K562 (cell line): ENCODE measurements around the gene BMP2K. TPM values are rescaled to one million over a fixed set of nuclear protein-coding genes. Genes with fewer than 3 reads are reported as not detected.

Experiments used
- EP400 ChIP-seq: fragments of 450-650 bp; IDR thresholded peaks from 2 replicates; pipeline ENCODE4 v1.6.1; 2017; ENCODE audit warnings: antibody characterized with exemption, mild to moderate bottlenecking, moderate library complexity
- KHSRP ChIP-seq: fragments of 450-650 bp; IDR thresholded peaks from 2 replicates; pipeline ENCODE4 v1.6.1; 2017
- NELFE ChIP-seq: IDR thresholded peaks from 2 replicates; pipeline ENCODE4 v1.6.1; 2011; ENCODE audit warnings: mild to moderate bottlenecking; ENCODE audit not compliant: insufficient read depth, insufficient read length
- ZC3H11A ChIP-seq: IDR thresholded peaks from 2 replicates; pipeline ENCODE4 v1.6.1; 2012; ENCODE audit warnings: low read depth, low read length, improper control_type of control experiment
- ZFP36 ChIP-seq: fragments of 150-350 bp; IDR thresholded peaks from 2 replicates; pipeline ENCODE4 v1.6.1; 2018; ENCODE audit warnings: low read length, low read depth; ENCODE audit not compliant: partially characterized antibody
- ZNF589 ChIP-seq: fragments of 200-800 bp; sonication (Bioruptor generic); IDR thresholded peaks from 2 replicates; pipeline ENCODE4 v1.6.1; 2016; ENCODE audit warnings: low read depth, missing genetic modification characterization, missing compliant biosample characterization
- polyA plus RNA-seq, 8 experiments: library from polyadenylated mRNA; depleted of rRNA in 4 of 8; stranded (reverse) in 5 of 8; unstranded in 3 of 8; fragments of >200 nt; fragmentation: Nextera tagmentation in 2 of 8; fragmentation: Illumina TruSeq in 1 of 8; extraction: Ambion mirVana in 2 of 8; extraction: Trizol in 1 of 8; gene quantifications; 2 replicates each; pipeline versions ENCODE4 v1.2.1 to v1.2.3, GENCODE V29; 2011 to 2014; ENCODE audit warnings: inconsistent platforms in 1 of 8, missing spikeins in 1 of 8
- total RNA-seq, 7 experiments: library from RNA; depleted of rRNA in 6 of 7; stranded (reverse); fragments of >200 nt in 6 of 7; fragmentation: Illumina TruSeq in 2 of 7; extraction: Trizol in 2 of 7; gene quantifications; 2 replicates each; pipeline versions ENCODE4 v1.2.1 to v1.2.3, GENCODE V29; 2011 to 2021; ENCODE audit warnings: low replicate concordance in 1 of 7
- TF ChIP-seq, protein P1 (sequence below): fragments of 450-650 bp; IDR thresholded peaks from 2 replicates; pipeline ENCODE4 v1.6.1; 2017; ENCODE audit warnings: antibody characterized with exemption, mild to moderate bottlenecking
- TF ChIP-seq, protein P2 (sequence below): IDR thresholded peaks from 2 replicates; pipeline ENCODE4 v1.6.1; 2012; ENCODE audit warnings: low read depth, low read length, improper control_type of control experiment, borderline replicate concordance
- TF ChIP-seq, protein P3 (sequence below): fragments of 200-800 bp; sonication (Bioruptor generic); IDR thresholded peaks from 2 replicates; pipeline ENCODE4 v1.6.1; 2017; ENCODE audit warnings: missing genetic modification characterization, missing compliant biosample characterization
- TF ChIP-seq, protein P4 (sequence below): fragments of 250-450 bp; sonication (Bioruptor Pico); IDR thresholded peaks from 2 replicates; pipeline ENCODE4 v1.4.0; 2020
- TF ChIP-seq, protein P5 (sequence below): sonication (generic); formaldehyde crosslinking; IDR thresholded peaks from 2 replicates; pipeline ENCODE4 v1.8.0; 2022; ENCODE audit warnings: mild to moderate bottlenecking, missing genetic modification reagents, borderline replicate concordance

The BMP2K gene
- total and polyA plus RNA-seq, 9 of the 15 experiments (the other 6 are each of a cell fraction or from before 2014, with no cell fraction given) = 17.0 to 217 (median 104) TPM

DNA sequence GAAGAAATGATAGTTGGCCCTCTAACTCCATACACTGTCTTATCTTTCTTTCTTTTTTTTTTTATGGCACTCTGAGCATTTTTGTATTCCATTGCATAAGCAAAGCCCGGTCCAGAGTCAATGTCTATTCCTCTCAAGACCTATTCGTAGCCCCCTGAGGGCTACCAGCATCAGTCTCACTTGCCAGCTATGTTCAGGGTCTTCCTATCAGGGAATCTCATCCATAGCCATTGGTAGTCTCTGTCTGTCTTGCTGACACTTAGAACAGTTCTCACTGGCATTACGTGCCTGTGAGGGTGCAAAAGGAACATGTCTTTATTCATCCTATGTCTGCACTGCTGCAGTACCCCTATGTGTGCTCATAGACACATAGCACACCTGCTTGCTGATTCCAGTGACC is 51.0 kb downstream of the BMP2K start (continued):
- TF ChIP-seq, protein P1, sequence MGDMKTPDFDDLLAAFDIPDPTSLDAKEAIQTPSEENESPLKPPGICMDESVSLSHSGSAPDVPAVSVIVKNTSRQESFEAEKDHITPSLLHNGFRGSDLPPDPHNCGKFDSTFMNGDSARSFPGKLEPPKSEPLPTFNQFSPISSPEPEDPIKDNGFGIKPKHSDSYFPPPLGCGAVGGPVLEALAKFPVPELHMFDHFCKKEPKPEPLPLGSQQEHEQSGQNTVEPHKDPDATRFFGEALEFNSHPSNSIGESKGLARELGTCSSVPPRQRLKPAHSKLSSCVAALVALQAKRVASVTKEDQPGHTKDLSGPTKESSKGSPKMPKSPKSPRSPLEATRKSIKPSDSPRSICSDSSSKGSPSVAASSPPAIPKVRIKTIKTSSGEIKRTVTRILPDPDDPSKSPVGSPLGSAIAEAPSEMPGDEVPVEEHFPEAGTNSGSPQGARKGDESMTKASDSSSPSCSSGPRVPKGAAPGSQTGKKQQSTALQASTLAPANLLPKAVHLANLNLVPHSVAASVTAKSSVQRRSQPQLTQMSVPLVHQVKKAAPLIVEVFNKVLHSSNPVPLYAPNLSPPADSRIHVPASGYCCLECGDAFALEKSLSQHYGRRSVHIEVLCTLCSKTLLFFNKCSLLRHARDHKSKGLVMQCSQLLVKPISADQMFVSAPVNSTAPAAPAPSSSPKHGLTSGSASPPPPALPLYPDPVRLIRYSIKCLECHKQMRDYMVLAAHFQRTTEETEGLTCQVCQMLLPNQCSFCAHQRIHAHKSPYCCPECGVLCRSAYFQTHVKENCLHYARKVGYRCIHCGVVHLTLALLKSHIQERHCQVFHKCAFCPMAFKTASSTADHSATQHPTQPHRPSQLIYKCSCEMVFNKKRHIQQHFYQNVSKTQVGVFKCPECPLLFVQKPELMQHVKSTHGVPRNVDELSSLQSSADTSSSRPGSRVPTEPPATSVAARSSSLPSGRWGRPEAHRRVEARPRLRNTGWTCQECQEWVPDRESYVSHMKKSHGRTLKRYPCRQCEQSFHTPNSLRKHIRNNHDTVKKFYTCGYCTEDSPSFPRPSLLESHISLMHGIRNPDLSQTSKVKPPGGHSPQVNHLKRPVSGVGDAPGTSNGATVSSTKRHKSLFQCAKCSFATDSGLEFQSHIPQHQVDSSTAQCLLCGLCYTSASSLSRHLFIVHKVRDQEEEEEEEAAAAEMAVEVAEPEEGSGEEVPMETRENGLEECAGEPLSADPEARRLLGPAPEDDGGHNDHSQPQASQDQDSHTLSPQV = no peak
- TF ChIP-seq ZC3H11A = no peak
- TF ChIP-seq ZFP36 = no peak
- TF ChIP-seq, protein P2, sequence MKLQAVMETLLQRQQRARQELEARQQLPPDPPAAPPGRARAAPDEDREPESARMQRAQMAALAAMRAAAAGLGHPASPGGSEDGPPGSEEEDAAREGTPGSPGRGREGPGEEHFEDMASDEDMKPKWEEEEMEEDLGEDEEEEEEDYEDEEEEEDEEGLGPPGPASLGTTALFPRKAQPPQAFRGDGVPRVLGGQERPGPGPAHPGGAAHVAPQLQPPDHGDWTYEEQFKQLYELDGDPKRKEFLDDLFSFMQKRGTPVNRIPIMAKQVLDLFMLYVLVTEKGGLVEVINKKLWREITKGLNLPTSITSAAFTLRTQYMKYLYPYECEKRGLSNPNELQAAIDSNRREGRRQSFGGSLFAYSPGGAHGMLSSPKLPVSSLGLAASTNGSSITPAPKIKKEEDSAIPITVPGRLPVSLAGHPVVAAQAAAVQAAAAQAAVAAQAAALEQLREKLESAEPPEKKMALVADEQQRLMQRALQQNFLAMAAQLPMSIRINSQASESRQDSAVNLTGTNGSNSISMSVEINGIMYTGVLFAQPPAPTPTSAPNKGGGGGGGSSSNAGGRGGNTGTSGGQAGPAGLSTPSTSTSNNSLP = no peak
- TF ChIP-seq, protein P3, sequence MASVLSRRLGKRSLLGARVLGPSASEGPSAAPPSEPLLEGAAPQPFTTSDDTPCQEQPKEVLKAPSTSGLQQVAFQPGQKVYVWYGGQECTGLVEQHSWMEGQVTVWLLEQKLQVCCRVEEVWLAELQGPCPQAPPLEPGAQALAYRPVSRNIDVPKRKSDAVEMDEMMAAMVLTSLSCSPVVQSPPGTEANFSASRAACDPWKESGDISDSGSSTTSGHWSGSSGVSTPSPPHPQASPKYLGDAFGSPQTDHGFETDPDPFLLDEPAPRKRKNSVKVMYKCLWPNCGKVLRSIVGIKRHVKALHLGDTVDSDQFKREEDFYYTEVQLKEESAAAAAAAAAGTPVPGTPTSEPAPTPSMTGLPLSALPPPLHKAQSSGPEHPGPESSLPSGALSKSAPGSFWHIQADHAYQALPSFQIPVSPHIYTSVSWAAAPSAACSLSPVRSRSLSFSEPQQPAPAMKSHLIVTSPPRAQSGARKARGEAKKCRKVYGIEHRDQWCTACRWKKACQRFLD (CRISPR knock-in tag) = no peak
- no peak for TF ChIP-seq KHSRP
- no peak for TF ChIP-seq EP400
- TF ChIP-seq, protein P4, sequence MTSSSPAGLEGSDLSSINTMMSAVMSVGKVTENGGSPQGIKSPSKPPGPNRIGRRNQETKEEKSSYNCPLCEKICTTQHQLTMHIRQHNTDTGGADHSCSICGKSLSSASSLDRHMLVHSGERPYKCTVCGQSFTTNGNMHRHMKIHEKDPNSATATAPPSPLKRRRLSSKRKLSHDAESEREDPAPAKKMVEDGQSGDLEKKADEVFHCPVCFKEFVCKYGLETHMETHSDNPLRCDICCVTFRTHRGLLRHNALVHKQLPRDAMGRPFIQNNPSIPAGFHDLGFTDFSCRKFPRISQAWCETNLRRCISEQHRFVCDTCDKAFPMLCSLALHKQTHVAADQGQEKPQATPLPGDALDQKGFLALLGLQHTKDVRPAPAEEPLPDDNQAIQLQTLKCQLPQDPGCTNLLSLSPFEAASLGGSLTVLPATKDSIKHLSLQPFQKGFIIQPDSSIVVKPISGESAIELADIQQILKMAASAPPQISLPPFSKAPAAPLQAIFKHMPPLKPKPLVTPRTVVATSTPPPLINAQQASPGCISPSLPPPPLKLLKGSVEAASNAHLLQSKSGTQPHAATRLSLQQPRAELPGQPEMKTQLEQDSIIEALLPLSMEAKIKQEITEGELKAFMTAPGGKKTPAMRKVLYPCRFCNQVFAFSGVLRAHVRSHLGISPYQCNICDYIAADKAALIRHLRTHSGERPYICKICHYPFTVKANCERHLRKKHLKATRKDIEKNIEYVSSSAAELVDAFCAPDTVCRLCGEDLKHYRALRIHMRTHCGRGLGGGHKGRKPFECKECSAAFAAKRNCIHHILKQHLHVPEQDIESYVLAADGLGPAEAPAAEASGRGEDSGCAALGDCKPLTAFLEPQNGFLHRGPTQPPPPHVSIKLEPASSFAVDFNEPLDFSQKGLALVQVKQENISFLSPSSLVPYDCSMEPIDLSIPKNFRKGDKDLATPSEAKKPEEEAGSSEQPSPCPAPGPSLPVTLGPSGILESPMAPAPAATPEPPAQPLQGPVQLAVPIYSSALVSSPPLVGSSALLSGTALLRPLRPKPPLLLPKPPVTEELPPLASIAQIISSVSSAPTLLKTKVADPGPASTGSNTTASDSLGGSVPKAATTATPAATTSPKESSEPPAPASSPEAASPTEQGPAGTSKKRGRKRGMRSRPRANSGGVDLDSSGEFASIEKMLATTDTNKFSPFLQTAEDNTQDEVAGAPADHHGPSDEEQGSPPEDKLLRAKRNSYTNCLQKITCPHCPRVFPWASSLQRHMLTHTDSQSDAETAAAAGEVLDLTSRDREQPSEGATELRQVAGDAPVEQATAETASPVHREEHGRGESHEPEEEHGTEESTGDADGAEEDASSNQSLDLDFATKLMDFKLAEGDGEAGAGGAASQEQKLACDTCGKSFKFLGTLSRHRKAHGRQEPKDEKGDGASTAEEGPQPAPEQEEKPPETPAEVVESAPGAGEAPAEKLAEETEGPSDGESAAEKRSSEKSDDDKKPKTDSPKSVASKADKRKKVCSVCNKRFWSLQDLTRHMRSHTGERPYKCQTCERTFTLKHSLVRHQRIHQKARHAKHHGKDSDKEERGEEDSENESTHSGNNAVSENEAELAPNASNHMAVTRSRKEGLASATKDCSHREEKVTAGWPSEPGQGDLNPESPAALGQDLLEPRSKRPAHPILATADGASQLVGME (CRISPR knock-in tag) = no peak
- TF ChIP-seq NELFE = no peak
- no peak for TF ChIP-seq ZNF589 (CRISPR knock-in tag)
- TF ChIP-seq, protein P5, sequence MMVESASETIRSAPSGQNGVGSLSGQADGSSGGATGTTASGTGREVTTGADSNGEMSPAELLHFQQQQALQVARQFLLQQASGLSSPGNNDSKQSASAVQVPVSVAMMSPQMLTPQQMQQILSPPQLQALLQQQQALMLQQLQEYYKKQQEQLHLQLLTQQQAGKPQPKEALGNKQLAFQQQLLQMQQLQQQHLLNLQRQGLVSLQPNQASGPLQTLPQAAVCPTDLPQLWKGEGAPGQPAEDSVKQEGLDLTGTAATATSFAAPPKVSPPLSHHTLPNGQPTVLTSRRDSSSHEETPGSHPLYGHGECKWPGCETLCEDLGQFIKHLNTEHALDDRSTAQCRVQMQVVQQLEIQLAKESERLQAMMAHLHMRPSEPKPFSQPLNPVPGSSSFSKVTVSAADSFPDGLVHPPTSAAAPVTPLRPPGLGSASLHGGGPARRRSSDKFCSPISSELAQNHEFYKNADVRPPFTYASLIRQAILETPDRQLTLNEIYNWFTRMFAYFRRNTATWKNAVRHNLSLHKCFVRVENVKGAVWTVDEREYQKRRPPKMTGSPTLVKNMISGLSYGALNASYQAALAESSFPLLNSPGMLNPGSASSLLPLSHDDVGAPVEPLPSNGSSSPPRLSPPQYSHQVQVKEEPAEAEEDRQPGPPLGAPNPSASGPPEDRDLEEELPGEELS = no peak
